Endothelial cell of umbilical vein (primary cell): ENCODE data around the gene OCLN.

Experiments used
- EZH2 ChIP-seq: IDR thresholded peaks from 2 replicates; pipeline ENCODE4 v1.6.1; 2012; ENCODE audit warnings: borderline replicate concordance, low read depth, mild to moderate bottlenecking, moderate library complexity, low read length, inconsistent platforms; ENCODE audit not compliant: severe bottlenecking
- FOS ChIP-seq: IDR thresholded peaks from 2 replicates; pipeline ENCODE4 v1.6.1; 2011; ENCODE audit warnings: mild to moderate bottlenecking, low read length, moderate library complexity, borderline replicate concordance; ENCODE audit not compliant: insufficient read depth
- GATA2 ChIP-seq: IDR thresholded peaks from 2 replicates; pipeline ENCODE4 v1.7.0; 2011; ENCODE audit warnings: low read depth, mild to moderate bottlenecking, moderate library complexity, mixed read lengths, low read length; ENCODE audit not compliant: insufficient read length, insufficient read depth
- JUN ChIP-seq: IDR thresholded peaks from 2 replicates; pipeline ENCODE4 v1.6.1; 2011; ENCODE audit warnings: borderline replicate concordance, low read depth; ENCODE audit not compliant: insufficient read length, insufficient read depth
- MYC ChIP-seq: IDR thresholded peaks from one replicate; pipeline ENCODE4 v1.6.1; 2011; ENCODE audit warnings: mild to moderate bottlenecking, low read depth, low read length
- POLR2A ChIP-seq: IDR thresholded peaks from 2 replicates; pipeline ENCODE4 v1.6.1; 2012; ENCODE audit warnings: low read depth, mild to moderate bottlenecking, control low read depth, low read length
- POLR2AphosphoS5 ChIP-seq: IDR thresholded peaks from 2 replicates; pipeline ENCODE4 v1.6.1; 2012; ENCODE audit warnings: low read depth, mild to moderate bottlenecking, control low read depth, low read length, moderate library complexity; ENCODE audit not compliant: insufficient read depth
- TF ChIP-seq, protein P1 (sequence below), 2 donors: IDR thresholded peaks; 1 replicate in 1 of 2; 2 replicates in 1 of 2; pipeline ENCODE4 v1.5.1; 2011; ENCODE audit warnings: low read length in 2 of 2, mild to moderate bottlenecking in 2 of 2, moderate library complexity in 2 of 2, control low read depth in 1 of 2, inconsistent platforms in 1 of 2, low read depth in 1 of 2; ENCODE audit not compliant: insufficient read depth in 1 of 2; ENCODE audit errors: extremely low read depth in 1 of 2
- TF ChIP-seq, protein P2 (sequence below): IDR thresholded peaks from 2 replicates; pipeline ENCODE4 v1.6.1; 2011; ENCODE audit not compliant: insufficient read depth, insufficient read length

DNA sequence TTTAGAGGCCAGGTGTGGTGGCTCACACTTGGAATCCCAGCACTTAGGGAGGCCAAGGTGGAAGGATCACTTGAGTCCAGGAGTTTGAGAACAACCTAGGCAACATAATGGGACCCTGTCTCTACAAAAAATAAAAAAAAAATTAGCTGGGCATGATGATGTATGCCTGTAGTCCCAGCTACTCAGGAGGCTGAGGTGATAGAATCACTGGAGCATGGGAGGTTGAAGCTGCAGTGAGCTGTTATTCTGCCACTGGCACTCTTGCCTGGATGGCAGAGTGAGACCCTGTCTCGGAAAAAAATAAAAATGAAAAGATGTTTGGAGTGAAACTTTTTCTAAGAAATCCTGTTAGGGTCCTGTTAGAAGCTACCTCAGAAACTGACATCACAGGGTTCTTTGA is 24.2 kb downstream of the OCLN start:
- TF ChIP-seq, protein P1, sequence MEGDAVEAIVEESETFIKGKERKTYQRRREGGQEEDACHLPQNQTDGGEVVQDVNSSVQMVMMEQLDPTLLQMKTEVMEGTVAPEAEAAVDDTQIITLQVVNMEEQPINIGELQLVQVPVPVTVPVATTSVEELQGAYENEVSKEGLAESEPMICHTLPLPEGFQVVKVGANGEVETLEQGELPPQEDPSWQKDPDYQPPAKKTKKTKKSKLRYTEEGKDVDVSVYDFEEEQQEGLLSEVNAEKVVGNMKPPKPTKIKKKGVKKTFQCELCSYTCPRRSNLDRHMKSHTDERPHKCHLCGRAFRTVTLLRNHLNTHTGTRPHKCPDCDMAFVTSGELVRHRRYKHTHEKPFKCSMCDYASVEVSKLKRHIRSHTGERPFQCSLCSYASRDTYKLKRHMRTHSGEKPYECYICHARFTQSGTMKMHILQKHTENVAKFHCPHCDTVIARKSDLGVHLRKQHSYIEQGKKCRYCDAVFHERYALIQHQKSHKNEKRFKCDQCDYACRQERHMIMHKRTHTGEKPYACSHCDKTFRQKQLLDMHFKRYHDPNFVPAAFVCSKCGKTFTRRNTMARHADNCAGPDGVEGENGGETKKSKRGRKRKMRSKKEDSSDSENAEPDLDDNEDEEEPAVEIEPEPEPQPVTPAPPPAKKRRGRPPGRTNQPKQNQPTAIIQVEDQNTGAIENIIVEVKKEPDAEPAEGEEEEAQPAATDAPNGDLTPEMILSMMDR (IDR thresholded peaks at IDR 0.05; ENCODE audit: extremely low read depth in 1 of 2, insufficient read depth in 1 of 2, low read depth in 1 of 2, low read length in 2 of 2), result no peak
- TF ChIP-seq EZH2 (no peak), POLR2AphosphoS5 (no peak), GATA2 (no peak), POLR2A (no peak), MYC (no peak), FOS (no peak), JUN (no peak)
- TF ChIP-seq, protein P2, sequence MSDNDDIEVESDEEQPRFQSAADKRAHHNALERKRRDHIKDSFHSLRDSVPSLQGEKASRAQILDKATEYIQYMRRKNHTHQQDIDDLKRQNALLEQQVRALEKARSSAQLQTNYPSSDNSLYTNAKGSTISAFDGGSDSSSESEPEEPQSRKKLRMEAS, result no peak
